Upper lobe of right lung (tissue), 1 donor: ENCODE data around the gene FOXO3B. TPM values are rescaled to one million over a fixed set of nuclear protein-coding genes. Genes with fewer than 3 reads are reported as not detected.
"Not testable (repeated sequence)": the region's sequence is repeated elsewhere in the genome, so short reads cannot be mapped to it uniquely, and the experiment has no call there.

Experiments
- ATAC-seq: fragments of 200-7000 bp; cut with Tn5 transposase; one replicate; pipeline ENCODE4 v1.9.1; 2020; ENCODE audit warnings: mild to moderate bottlenecking, moderate library complexity
- DNase-seq: peaks from one replicate; pipeline ENCODE4 v3.0.0-alpha.2; 2020
- H3K27ac ChIP-seq: fragments of 200-600 bp; one replicate; pipeline ENCODE4 v1.8.0; 2022
- H3K27me3 ChIP-seq: fragments of 200-600 bp; one replicate; pipeline ENCODE4 v1.8.0; 2022; ENCODE audit warnings: mild to moderate bottlenecking
- H3K36me3 ChIP-seq: fragments of 200-600 bp; one replicate; pipeline ENCODE4 v1.8.0; 2022
- H3K4me1 ChIP-seq: fragments of 200-600 bp; one replicate; pipeline ENCODE4 v1.8.0; 2022
- H3K4me3 ChIP-seq: fragments of 200-600 bp; one replicate; pipeline ENCODE4 v1.8.0; 2022; ENCODE audit warnings: mild to moderate bottlenecking
- H3K9me3 ChIP-seq: fragments of 200-600 bp; one replicate; pipeline ENCODE4 v1.8.0; 2022
- CTCF ChIP-seq: fragments of 200-600 bp; IDR thresholded peaks from one replicate; pipeline ENCODE4 v1.8.0; 2022; ENCODE audit warnings: antibody characterized with exemption
- intact Hi-C: fragments of 100-400 bp; cut with DNase I; formaldehyde crosslinking; loops from one replicate; pipeline ENCODE4 v1.11.0; 2022
- long read RNA-seq: library from polyadenylated mRNA; unstranded; transcript quantifications from one replicate; pipeline ENCODE4 v2.0.0, GENCODE V29; 2021
- total RNA-seq: library from RNA; stranded (reverse); fragmentation: NEBNext Ultra II Directional; extraction: Animal tissue kit (Norgen Biotek cat#: 25700); gene quantifications from one replicate; pipeline ENCODE4 v1.2.1, GENCODE V29; 2021
- donor health status: DM: no; HTN: yes; CAD: no; lungs with severe emphysema.

Gene FOXO3B
- total RNA-seq, result 3.1 TPM
- long read RNA-seq, partial matches to known transcripts, result 0 of 4 reads
- long read RNA-seq, other reads (novel, unspliced or antisense), result 0 of 4 reads

DNA sequence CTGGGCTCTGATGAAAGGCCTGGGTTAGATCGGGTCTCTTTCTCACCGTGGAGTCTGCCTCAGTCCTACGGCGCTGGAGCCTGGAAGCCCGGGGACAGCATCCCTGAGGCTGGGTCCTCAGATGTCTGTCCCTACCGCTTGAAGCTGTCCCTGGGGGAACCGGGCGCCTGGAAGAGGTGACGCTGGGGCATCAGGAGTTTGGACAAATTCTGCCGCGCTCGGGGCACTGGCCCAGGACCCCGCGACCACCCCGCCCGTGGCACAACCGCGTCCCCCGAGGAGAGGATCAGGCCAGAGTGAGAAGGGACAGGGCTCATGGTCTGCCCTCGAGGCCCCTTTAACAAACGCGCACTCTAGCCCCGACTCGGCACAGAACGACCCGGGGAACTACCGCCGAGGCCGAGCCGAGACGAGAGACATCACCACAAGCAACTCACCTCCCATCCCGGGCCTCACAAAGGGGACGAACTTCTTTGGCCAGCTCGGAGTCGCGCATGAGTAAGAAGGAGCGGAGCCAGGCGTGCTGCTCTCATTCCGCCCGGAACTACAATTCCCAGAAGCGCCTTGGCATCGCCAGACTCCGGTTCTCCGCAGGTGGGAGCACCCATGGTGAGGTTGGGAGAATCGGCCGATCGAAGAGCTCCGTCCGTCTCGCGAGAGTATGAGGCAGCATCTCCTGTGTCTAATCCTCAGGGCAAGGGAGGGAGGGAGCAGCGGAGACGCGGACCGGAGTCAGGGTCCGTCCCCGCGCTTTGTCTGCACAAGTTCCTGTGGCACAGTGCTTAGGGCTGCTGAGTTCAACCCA lies at the start of gene FOXO3B:
TSS of gene FOXO3B (minus strand) at position 548 of the 805 bp plus-strand sequence. CDS start 663 bp downstream, outside the sequence.
- DNase-seq (peak; percentile 71), ATAC-seq (peak; percentile 92)
- intact Hi-C loops, H3K36me3 ChIP-seq, H3K27ac ChIP-seq, H3K27me3 ChIP-seq, H3K9me3 ChIP-seq, H3K4me1 ChIP-seq: not testable (repeated sequence)
- H3K4me3 ChIP-seq, result peak within 1 kb of the TSS; percentile 51

- H3K36me3 ChIP-seq, H3K4me1 ChIP-seq, ATAC-seq, H3K27me3 ChIP-seq, H3K27ac ChIP-seq, DNase-seq, intact Hi-C loops, H3K4me3 ChIP-seq, H3K9me3 ChIP-seq: not testable (repeated sequence)
These were observed 41.4 kb upstream of the FOXO3B start for GRCh38 chr17:18723509-18723908.

- H3K36me3 ChIP-seq, intact Hi-C loops, H3K4me1 ChIP-seq, H3K27me3 ChIP-seq, H3K4me3 ChIP-seq, H3K27ac ChIP-seq, H3K9me3 ChIP-seq, DNase-seq: not testable (repeated sequence)
- peak; percentile 79 for ATAC-seq
These were observed 40.5 kb upstream of the FOXO3B start for GRCh38 chr17:18722612-18723011.

- H3K4me3 ChIP-seq, H3K4me1 ChIP-seq, DNase-seq, H3K9me3 ChIP-seq, H3K36me3 ChIP-seq, H3K27me3 ChIP-seq, H3K27ac ChIP-seq, intact Hi-C loops: not testable (repeated sequence)
- peak; percentile 72 for ATAC-seq
These were observed 39.8 kb upstream of the FOXO3B start for GRCh38 chr17:18721775-18722547.

DNA sequence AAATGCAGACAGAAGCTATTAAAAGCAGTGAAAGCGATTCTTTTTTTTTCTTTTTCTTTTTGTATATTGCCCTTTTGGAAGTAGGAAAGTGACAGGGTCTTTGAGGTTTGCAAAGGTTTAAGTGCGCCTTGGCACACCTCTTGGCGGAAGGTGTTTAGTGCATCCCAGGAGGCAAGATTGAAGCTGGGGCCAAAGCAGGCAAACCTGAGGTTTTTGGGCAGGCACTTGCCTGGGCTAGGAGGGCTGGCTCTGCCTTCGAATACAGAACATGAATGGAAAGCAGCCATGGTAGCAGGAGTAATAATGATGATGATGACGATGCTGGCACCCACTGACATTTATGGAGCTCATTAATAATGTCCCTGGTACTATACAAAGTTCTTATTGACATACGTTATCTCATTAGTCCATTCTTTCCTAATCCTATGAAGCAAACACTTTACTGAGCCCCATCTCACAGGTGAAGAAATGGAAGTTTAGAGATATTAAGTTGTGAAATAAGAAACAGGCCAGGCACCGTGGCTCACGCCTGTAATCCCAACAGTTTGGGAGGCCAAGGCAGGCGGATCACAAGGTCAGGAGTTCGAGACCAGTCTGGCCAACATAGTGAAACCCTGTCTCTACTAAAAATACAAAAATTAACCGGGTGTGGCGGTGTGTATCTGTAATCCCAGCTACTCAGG lies 37.5 kb upstream of the FOXO3B start:
- intact Hi-C loops, H3K36me3 ChIP-seq, H3K4me3 ChIP-seq, DNase-seq, H3K27ac ChIP-seq, H3K9me3 ChIP-seq, H3K4me1 ChIP-seq, H3K27me3 ChIP-seq, ATAC-seq: not testable (repeated sequence)

- H3K27ac ChIP-seq, H3K27me3 ChIP-seq, DNase-seq, H3K4me3 ChIP-seq, intact Hi-C loops, H3K4me1 ChIP-seq, H3K9me3 ChIP-seq, H3K36me3 ChIP-seq: not testable (repeated sequence)
- ATAC-seq, result peak; percentile 45
These were observed 36.7 kb upstream of the FOXO3B start for GRCh38 chr17:18718643-18719427.

- intact Hi-C loops, H3K36me3 ChIP-seq, H3K4me3 ChIP-seq, H3K27ac ChIP-seq, H3K9me3 ChIP-seq, H3K27me3 ChIP-seq, H3K4me1 ChIP-seq: not testable (repeated sequence)
- ATAC-seq, result peak; percentile 89
- TF ChIP-seq CTCF, result peak; percentile 62
- DNase-seq, result peak; percentile 71
These were observed 30.4 kb upstream of the FOXO3B start for GRCh38 chr17:18712354-18712999.

DNA sequence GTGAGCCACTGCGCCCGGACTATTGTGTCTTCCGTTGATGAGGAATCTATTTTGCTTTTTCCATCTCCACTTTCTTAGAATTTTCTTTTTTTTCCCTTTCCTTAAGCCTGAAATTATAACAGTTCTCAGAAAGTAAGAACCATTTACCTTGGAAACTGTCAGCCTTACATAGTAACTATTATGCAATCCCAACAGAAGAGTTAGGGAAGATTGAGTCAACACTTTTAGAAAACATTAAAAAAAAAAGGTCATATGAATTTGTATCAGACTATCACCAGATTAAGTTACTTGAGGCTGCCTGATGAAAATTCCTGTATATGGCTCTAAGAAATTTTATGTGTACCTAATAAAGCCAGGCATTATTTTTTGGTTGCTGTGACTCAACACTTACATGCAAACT lies 26.1 kb upstream of the FOXO3B start:
- intact Hi-C loops, H3K4me3 ChIP-seq, ATAC-seq, H3K4me1 ChIP-seq, H3K27me3 ChIP-seq, H3K9me3 ChIP-seq, H3K36me3 ChIP-seq, DNase-seq, H3K27ac ChIP-seq: not testable (repeated sequence)

- H3K27ac ChIP-seq, intact Hi-C loops, H3K27me3 ChIP-seq, ATAC-seq, H3K4me1 ChIP-seq, H3K4me3 ChIP-seq, H3K36me3 ChIP-seq, DNase-seq, H3K9me3 ChIP-seq: not testable (repeated sequence)
These were observed 23.8 kb upstream of the FOXO3B start for GRCh38 chr17:18705955-18706354.

- H3K4me1 ChIP-seq, DNase-seq, ATAC-seq, H3K9me3 ChIP-seq, H3K36me3 ChIP-seq, intact Hi-C loops, H3K27ac ChIP-seq, H3K27me3 ChIP-seq: not testable (repeated sequence)
- H3K4me3 ChIP-seq, result peak overlapping the region; percentile 60
These were observed 16.5 kb upstream of the FOXO3B start for GRCh38 chr17:18698473-18699103.

- H3K4me1 ChIP-seq, H3K27ac ChIP-seq, H3K9me3 ChIP-seq, DNase-seq, H3K36me3 ChIP-seq, H3K4me3 ChIP-seq, ATAC-seq, intact Hi-C loops, H3K27me3 ChIP-seq: not testable (repeated sequence)
These were observed 13.0 kb upstream of the FOXO3B start for GRCh38 chr17:18695143-18695542.
